IMR-90 (cell line): ENCODE measurements around the gene RIPPLY3. TPM values are rescaled to one million over a fixed set of nuclear protein-coding genes. Genes with fewer than 3 reads are reported as not detected.
A peak's percentile ranks its signal among the peaks of the same experiment; 100 is the strongest.

Experiments
- ATAC-seq: fragments of 200-7000 bp; cut with Tn5 transposase; 2 replicates; pipeline ENCODE4 v1.9.1; 2020; ENCODE audit warnings: low read depth, mild to moderate bottlenecking, moderate library complexity
- BruUV-seq: library from RNA; stranded (reverse); fragments of 400-500 nt; replicated peaks from 2 replicates; lab custom pipeline; 2021; lab: Mats Ljungman, UMichigan
- CTCF ChIA-PET: fragments of 300-600 bp; formaldehyde crosslinking; extraction: SDS; loops from one replicate; lab custom pipeline; 2021; ENCODE audit warnings: antibody characterized with exemption; lab: Yijun Ruan, JAX
- POLR2A ChIA-PET: fragments of 300-600 bp; sonication (Branson Sonifier 250); formaldehyde crosslinking; loops from one replicate; lab custom pipeline; 2022; ENCODE audit warnings: antibody characterized with exemption; ENCODE audit not compliant: unreplicated experiment; lab: Charles Lee
- DNase-seq: peaks from one replicate; pipeline ENCODE4 v3.0.0; 2013
- H2AFZ ChIP-seq: replicated peaks from 2 replicates; pipeline ENCODE3; 2013; ENCODE audit warnings: low read length, mild to moderate bottlenecking; ENCODE audit not compliant: poor library complexity
- H2AK5ac ChIP-seq: 2 replicates; pipeline ENCODE4 v1.6.1; 2013; ENCODE audit warnings: low read depth, low read length, inconsistent platforms
- H2AK9ac ChIP-seq: replicated peaks from 2 replicates; pipeline ENCODE3; 2013; ENCODE audit warnings: mild to moderate bottlenecking, low read depth, low read length, moderate library complexity; ENCODE audit not compliant: poor library complexity
- H2BK120ac ChIP-seq: 2 replicates; pipeline ENCODE4 v1.6.1; 2013; ENCODE audit warnings: low read depth, low read length, inconsistent platforms
- H2BK15ac ChIP-seq: 3 replicates; pipeline ENCODE4 v1.6.1; 2013; ENCODE audit warnings: low read depth, low read length, inconsistent platforms
- H2BK20ac ChIP-seq: 2 replicates; pipeline ENCODE4 v1.6.1; 2013; ENCODE audit warnings: low read depth, mild to moderate bottlenecking, inconsistent platforms, low read length, moderate library complexity
- H2BK5ac ChIP-seq: 2 replicates; pipeline ENCODE4 v1.6.1; 2013; ENCODE audit warnings: mild to moderate bottlenecking, low read depth, low read length, inconsistent platforms; ENCODE audit not compliant: poor library complexity, severe bottlenecking
- H3K14ac ChIP-seq: replicated peaks from 2 replicates; pipeline ENCODE4 v1.6.1; 2013; ENCODE audit warnings: low read depth, low read length, inconsistent platforms
- H3K18ac ChIP-seq: 2 replicates; pipeline ENCODE4 v1.6.1; 2013; ENCODE audit warnings: low read depth, low read length, control low read depth
- H3K23ac ChIP-seq: 2 replicates; pipeline ENCODE4 v1.6.1; 2013; ENCODE audit warnings: low read depth, low read length, inconsistent platforms
- H3K27ac ChIP-seq: 2 replicates; pipeline ENCODE4 v1.5.1; 2013; ENCODE audit warnings: mild to moderate bottlenecking, control low read depth, low read length; ENCODE audit not compliant: insufficient read depth
- H3K27me3 ChIP-seq: 2 replicates; pipeline ENCODE4 v1.6.1; 2013; ENCODE audit warnings: low read length; ENCODE audit not compliant: control insufficient read depth, insufficient read depth
- H3K36me3 ChIP-seq: 2 replicates; pipeline ENCODE4 v1.6.1; 2013; ENCODE audit warnings: low read length, mixed read lengths; ENCODE audit not compliant: control insufficient read depth, insufficient read depth
- H3K4ac ChIP-seq: 2 replicates; pipeline ENCODE4 v1.6.1; 2013; ENCODE audit warnings: low read depth, low read length, inconsistent platforms
- H3K4me1 ChIP-seq: 2 replicates; pipeline ENCODE4 v1.6.1; 2013; ENCODE audit warnings: low read length, mixed read lengths; ENCODE audit not compliant: control insufficient read depth, insufficient read depth
- H3K4me2 ChIP-seq: 2 replicates; pipeline ENCODE4 v1.6.1; 2013; ENCODE audit warnings: low read depth, mild to moderate bottlenecking, control low read depth, low read length, moderate library complexity
- H3K4me3 ChIP-seq: 2 replicates; pipeline ENCODE4 v1.5.1; 2013; ENCODE audit warnings: low read depth, mild to moderate bottlenecking, control low read depth, low read length, moderate library complexity; ENCODE audit not compliant: insufficient read depth
- H3K56ac ChIP-seq: 2 replicates; pipeline ENCODE4 v1.6.1; 2013; ENCODE audit warnings: low read length, inconsistent platforms; ENCODE audit not compliant: insufficient read depth; ENCODE audit errors: extremely low read depth
- H3K79me1 ChIP-seq, 2 experiments: 2 replicates each; pipeline ENCODE4 v1.6.1; 2013; ENCODE audit warnings: low read length in 2 of 2, inconsistent platforms in 1 of 2, low read depth in 1 of 2
- H3K9ac ChIP-seq: 2 replicates; pipeline ENCODE4 v1.6.1; 2013; ENCODE audit warnings: low read depth, low read length, control low read depth
- H3K9me1 ChIP-seq: 2 replicates; pipeline ENCODE4 v1.6.1; 2013; ENCODE audit warnings: low read length, inconsistent platforms; ENCODE audit not compliant: insufficient read depth
- H3K9me3 ChIP-seq: 2 replicates; pipeline ENCODE4 v1.6.1; 2013; ENCODE audit warnings: low read length; ENCODE audit not compliant: control insufficient read depth, insufficient read depth
- H4K20me1 ChIP-seq: 2 replicates; pipeline ENCODE4 v1.6.1; 2013; ENCODE audit warnings: low read length, inconsistent platforms; ENCODE audit not compliant: insufficient read depth
- H4K5ac ChIP-seq: 2 replicates; pipeline ENCODE4 v1.6.1; 2013; ENCODE audit warnings: mild to moderate bottlenecking, low read depth, low read length, control low read depth
- H4K8ac ChIP-seq, 2 experiments: 2 replicates each; pipeline ENCODE4 v1.6.1; 2013; ENCODE audit warnings: low read depth in 2 of 2, low read length in 2 of 2, control low read depth in 1 of 2, inconsistent platforms in 1 of 2
- H4K91ac ChIP-seq: 2 replicates; pipeline ENCODE4 v1.6.1; 2013; ENCODE audit warnings: low read depth, low read length, inconsistent platforms; ENCODE audit not compliant: insufficient read depth
- BHLHE40 ChIP-seq: fragments of 150-350 bp; IDR thresholded peaks from 2 replicates; pipeline ENCODE4 v1.6.1; 2016; ENCODE audit warnings: mild to moderate bottlenecking, low read depth, low read length
- CEBPB ChIP-seq: IDR thresholded peaks from 2 replicates; pipeline ENCODE4 v1.6.1; 2012; ENCODE audit warnings: low read depth, low read length, improper control_type of control experiment
- CHD1 ChIP-seq: IDR thresholded peaks from 2 replicates; pipeline ENCODE4 v1.6.1; 2012; ENCODE audit warnings: low read depth, low read length, improper control_type of control experiment
- FOS ChIP-seq: fragments of 150-350 bp; IDR thresholded peaks from 2 replicates; pipeline ENCODE4 v1.6.1; 2016; ENCODE audit warnings: low read depth, low read length
- MXI1 ChIP-seq: IDR thresholded peaks from 2 replicates; pipeline ENCODE4 v1.6.1; 2012; ENCODE audit warnings: low read depth, mild to moderate bottlenecking, low read length, moderate library complexity, borderline replicate concordance
- POLR2A ChIP-seq: IDR thresholded peaks from 2 replicates; pipeline ENCODE4 v1.6.1; 2012; ENCODE audit warnings: mild to moderate bottlenecking, low read depth, low read length
- RCOR1 ChIP-seq: IDR thresholded peaks from 2 replicates; pipeline ENCODE4 v1.6.1; 2012; ENCODE audit warnings: mild to moderate bottlenecking, low read length, improper control_type of control experiment; ENCODE audit not compliant: insufficient replicate concordance
- RFX5 ChIP-seq: IDR thresholded peaks from 2 replicates; pipeline ENCODE4 v1.8.0; 2012; ENCODE audit warnings: low read depth, mild to moderate bottlenecking, low read length, moderate library complexity
- WGBS, 2 experiments: methylation state at CpG; one replicate each; pipeline versions ENCODE4 v1.1.5 to v1.1.7; 2013; ENCODE audit warnings: missing lambda C conversion rate in 2 of 2; ENCODE audit not compliant: insufficient read length in 1 of 2; ENCODE audit errors: extremely low coverage in 2 of 2; 5-methylcytosine and 5-hydroxymethylcytosine counted together
- dilution Hi-C: fragments of 300-500 bp; cut with HindIII; formaldehyde crosslinking; loops from one replicate; pipeline ENCODE4 v1.14.3; 2018; ENCODE audit warnings: low sequenced_read_pairs; ENCODE audit not compliant: unreplicated experiment
- in situ Hi-C: fragments of 300-500 bp; cut with MboI; formaldehyde crosslinking; loops from 3 replicates; pipeline ENCODE4 v1.14.3; 2019; ENCODE audit warnings: low sequenced_read_pairs, inconsistent platforms, mixed read lengths
- intact Hi-C: fragments of 100-400 bp; cut with micrococcal nuclease; formaldehyde crosslinking; loops from 2 replicates; pipeline ENCODE4 v1.10.0; 2022
- polyA plus RNA-seq, 3 experiments: library from polyadenylated mRNA; depleted of rRNA; stranded (reverse); fragments of >200 nt; gene quantifications; 2 replicates each; pipeline ENCODE4 v1.2.3, GENCODE V29; 2012; ENCODE audit warnings: low replicate concordance in 1 of 3
- total RNA-seq: library from RNA; depleted of rRNA; stranded (reverse); fragments of >200 nt; gene quantifications from 2 replicates; pipeline ENCODE4 v1.2.3, GENCODE V29; 2012
- TF ChIP-seq, protein P1 (sequence below): fragments of 150-350 bp; IDR thresholded peaks from 2 replicates; pipeline ENCODE4 v1.6.1; 2017; ENCODE audit warnings: mild to moderate bottlenecking, antibody characterized with exemption, low read length, low read depth
- TF ChIP-seq, protein P2 (sequence below): conservative IDR thresholded peaks from 2 replicates; pipeline ENCODE4 v1.5.1; 2012; ENCODE audit warnings: mild to moderate bottlenecking, low read depth, low read length, improper control_type of control experiment

The RIPPLY3 gene
- total and polyA plus RNA-seq, 2 of the 4 experiments (the other 2 are of a cell fraction), result 0.10 TPM; not detected in 1

DNA sequence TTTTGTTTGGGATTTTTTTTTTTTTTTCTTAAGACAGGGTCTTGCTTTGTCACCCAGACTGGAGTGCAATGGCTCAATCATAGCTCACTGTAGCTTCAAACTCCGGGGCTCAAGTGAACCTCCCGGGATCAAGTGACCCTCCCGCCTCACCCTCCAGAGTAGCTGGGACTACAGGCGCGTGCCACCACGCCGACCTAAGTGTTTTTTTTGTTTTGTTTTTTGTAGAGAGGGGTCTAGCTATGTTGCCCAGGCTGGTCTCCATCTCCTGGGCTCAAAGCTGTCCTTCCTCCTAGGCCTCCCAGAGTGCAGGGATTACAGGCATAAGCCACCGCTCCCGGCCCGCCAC is 40.8 kb upstream of the RIPPLY3 start:
- H2AFZ ChIP-seq, result peak overlapping the region; percentile 97
- peak overlapping the region; percentile 98 for H3K4me2 ChIP-seq
- H3K4me1 ChIP-seq, result peaks cover 3% of the 10 kb centered on the region
- H3K36me3 ChIP-seq, result peaks cover 5% of the 10 kb centered on the region
- no peaks in the 10 kb centered on the region for H4K20me1 ChIP-seq
- peak overlapping the region; percentile 92 for H2AK9ac ChIP-seq
- ATAC-seq, result no peak; the same call in 1 of the 2 replicates
- peak overlapping the region; percentile 80 for H3K14ac ChIP-seq
- in situ Hi-C loops, result no loop called here
- no peak overlapping the region; the same call in 1 of the 2 replicates for H2BK20ac ChIP-seq
- no peak for DNase-seq
- H4K91ac ChIP-seq, result peak overlapping the region; percentile 4; the same call in 1 of the 2 replicates
- POLR2A ChIA-PET, result no interaction called here
- H3K27ac ChIP-seq, result peak overlapping the region; percentile 78
- TF ChIP-seq MXI1 (no peak), BHLHE40 (no peak), FOS (no peak), POLR2A (no peak), RCOR1 (no peak), RFX5 (no peak), CEBPB (no peak), CHD1 (no peak)
- TF ChIP-seq, protein P1, sequence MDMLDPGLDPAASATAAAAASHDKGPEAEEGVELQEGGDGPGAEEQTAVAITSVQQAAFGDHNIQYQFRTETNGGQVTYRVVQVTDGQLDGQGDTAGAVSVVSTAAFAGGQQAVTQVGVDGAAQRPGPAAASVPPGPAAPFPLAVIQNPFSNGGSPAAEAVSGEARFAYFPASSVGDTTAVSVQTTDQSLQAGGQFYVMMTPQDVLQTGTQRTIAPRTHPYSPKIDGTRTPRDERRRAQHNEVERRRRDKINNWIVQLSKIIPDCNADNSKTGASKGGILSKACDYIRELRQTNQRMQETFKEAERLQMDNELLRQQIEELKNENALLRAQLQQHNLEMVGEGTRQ, result no peak
- TF ChIP-seq, protein P2, sequence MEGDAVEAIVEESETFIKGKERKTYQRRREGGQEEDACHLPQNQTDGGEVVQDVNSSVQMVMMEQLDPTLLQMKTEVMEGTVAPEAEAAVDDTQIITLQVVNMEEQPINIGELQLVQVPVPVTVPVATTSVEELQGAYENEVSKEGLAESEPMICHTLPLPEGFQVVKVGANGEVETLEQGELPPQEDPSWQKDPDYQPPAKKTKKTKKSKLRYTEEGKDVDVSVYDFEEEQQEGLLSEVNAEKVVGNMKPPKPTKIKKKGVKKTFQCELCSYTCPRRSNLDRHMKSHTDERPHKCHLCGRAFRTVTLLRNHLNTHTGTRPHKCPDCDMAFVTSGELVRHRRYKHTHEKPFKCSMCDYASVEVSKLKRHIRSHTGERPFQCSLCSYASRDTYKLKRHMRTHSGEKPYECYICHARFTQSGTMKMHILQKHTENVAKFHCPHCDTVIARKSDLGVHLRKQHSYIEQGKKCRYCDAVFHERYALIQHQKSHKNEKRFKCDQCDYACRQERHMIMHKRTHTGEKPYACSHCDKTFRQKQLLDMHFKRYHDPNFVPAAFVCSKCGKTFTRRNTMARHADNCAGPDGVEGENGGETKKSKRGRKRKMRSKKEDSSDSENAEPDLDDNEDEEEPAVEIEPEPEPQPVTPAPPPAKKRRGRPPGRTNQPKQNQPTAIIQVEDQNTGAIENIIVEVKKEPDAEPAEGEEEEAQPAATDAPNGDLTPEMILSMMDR, result no peak
- no peaks in the 10 kb centered on the region for H3K27me3 ChIP-seq
- peak overlapping the region; percentile 100 for H3K4me3 ChIP-seq
- CTCF ChIA-PET, result interaction anchor here (0.6 to 1.5 kb wide), 2 partner anchors 10 to 632 kb away, joined by 4 to 6 read pairs; no protein-coding TSS in a partner anchor
- H2AK5ac ChIP-seq, result peak overlapping the region; percentile 74
- BruUV-seq, result no TSS peak
- no peak overlapping the region; the same call in 1 of the 2 replicates for H3K18ac ChIP-seq
- peak overlapping the region; percentile 33 for H3K23ac ChIP-seq
- peaks cover 10% of the 10 kb centered on the region for H3K9me1 ChIP-seq
- H4K5ac ChIP-seq, result peak overlapping the region; percentile 43
- no peak overlapping the region for H2BK15ac ChIP-seq
- 100% methylated on average over 1 of the region's 10 CpGs; no CpG with 5 or more reads in 1 of the 2 experiments for WGBS, 2 experiments
- peak overlapping the region; percentile 79 for H2BK5ac ChIP-seq
- dilution Hi-C loops, result no loop called here
- H3K9ac ChIP-seq, result peak overlapping the region; percentile 87
- H2BK120ac ChIP-seq, result no peak overlapping the region
- H3K4ac ChIP-seq, result peak overlapping the region; percentile 86
- H3K9me3 ChIP-seq, result no peaks in the 10 kb centered on the region
- peak overlapping the region; percentile 92 to 95 for H4K8ac ChIP-seq
- 0 out of 2 replicates have a peak overlapping the region, but pooled peaks have one; percentile 21 for H3K56ac ChIP-seq
- H3K79me1 ChIP-seq, result peaks cover 14 to 31% of the 10 kb centered on the region in 2 experiments
- intact Hi-C loops, result no loop called here
